ENCODE data around the gene HPSE2.

HPSE2 gene

GRCh38 chr10:99080275-99080945 is 155.2 kb downstream of the HPSE2 start:
- no peak for DNase-seq (ENCODE audit: low read depth, low spot score)
- in situ Hi-C loops (cut with HindIII; ENCODE audit: low sequenced_read_pairs), result no loop called here

GRCh38 chr10:99062591-99062990 is 173.1 kb downstream of the HPSE2 start:
- DNase-seq (ENCODE audit: low read depth, low spot score), result no peak
- in situ Hi-C loops (cut with HindIII; ENCODE audit: low sequenced_read_pairs), result no loop called here
- no peak overlapping the region for H3K4me3 ChIP-seq (ENCODE audit: low read depth, low read length)
- TF ChIP-seq, protein P1, sequence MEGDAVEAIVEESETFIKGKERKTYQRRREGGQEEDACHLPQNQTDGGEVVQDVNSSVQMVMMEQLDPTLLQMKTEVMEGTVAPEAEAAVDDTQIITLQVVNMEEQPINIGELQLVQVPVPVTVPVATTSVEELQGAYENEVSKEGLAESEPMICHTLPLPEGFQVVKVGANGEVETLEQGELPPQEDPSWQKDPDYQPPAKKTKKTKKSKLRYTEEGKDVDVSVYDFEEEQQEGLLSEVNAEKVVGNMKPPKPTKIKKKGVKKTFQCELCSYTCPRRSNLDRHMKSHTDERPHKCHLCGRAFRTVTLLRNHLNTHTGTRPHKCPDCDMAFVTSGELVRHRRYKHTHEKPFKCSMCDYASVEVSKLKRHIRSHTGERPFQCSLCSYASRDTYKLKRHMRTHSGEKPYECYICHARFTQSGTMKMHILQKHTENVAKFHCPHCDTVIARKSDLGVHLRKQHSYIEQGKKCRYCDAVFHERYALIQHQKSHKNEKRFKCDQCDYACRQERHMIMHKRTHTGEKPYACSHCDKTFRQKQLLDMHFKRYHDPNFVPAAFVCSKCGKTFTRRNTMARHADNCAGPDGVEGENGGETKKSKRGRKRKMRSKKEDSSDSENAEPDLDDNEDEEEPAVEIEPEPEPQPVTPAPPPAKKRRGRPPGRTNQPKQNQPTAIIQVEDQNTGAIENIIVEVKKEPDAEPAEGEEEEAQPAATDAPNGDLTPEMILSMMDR (IDR thresholded peaks at IDR 0.05; ENCODE audit: low read depth, low read length), result no peak

More at GRCh38 chr10:99080275-99080945, 155.2 kb downstream of the HPSE2 start:
- no peak overlapping the region for H3K4me3 ChIP-seq (ENCODE audit: low read depth, low read length)
- TF ChIP-seq, protein P1 (IDR thresholded peaks at IDR 0.05; ENCODE audit: low read depth, low read length), result no peak

GRCh38 chr10:99058762-99059161 is 176.9 kb downstream of the HPSE2 start:
- in situ Hi-C loops (cut with HindIII; ENCODE audit: low sequenced_read_pairs), result no loop called here
- no peak overlapping the region for H3K4me3 ChIP-seq (ENCODE audit: low read depth, low read length)
- no peak for DNase-seq (ENCODE audit: low read depth, low spot score)
- TF ChIP-seq, protein P1 (IDR thresholded peaks at IDR 0.05; ENCODE audit: low read depth, low read length), result no peak

GRCh38 chr10:99057936-99058690 is 177.5 kb downstream of the HPSE2 start:
- in situ Hi-C loops (cut with HindIII; ENCODE audit: low sequenced_read_pairs), result no loop called here
- no peak overlapping the region for H3K4me3 ChIP-seq (ENCODE audit: low read depth, low read length)
- DNase-seq (ENCODE audit: low read depth, low spot score), result no peak
- TF ChIP-seq, protein P1 (IDR thresholded peaks at IDR 0.05; ENCODE audit: low read depth, low read length), result no peak

DNA sequence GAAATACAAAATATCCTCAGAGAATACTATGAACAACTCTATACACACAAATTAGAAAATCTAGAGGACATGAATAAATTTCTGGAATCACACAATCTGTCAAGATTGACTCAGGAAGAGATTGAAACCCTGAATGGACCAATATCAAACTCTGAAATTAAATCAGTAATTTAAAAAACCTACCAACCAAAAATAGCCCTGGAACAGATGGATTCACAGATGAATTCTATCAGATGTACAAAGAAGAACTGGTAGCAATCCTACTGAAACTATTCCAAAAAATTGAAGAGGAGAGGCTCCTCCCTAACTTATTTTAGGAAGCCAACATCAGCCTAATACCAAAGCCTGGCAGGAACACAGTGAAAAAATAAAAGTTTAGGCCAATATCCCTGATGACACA is 190.0 kb downstream of the HPSE2 start:
- no peak overlapping the region for H3K4me3 ChIP-seq (ENCODE audit: low read depth, low read length)
- TF ChIP-seq, protein P1 (IDR thresholded peaks at IDR 0.05; ENCODE audit: low read depth, low read length), result no peak
- in situ Hi-C loops (cut with HindIII; ENCODE audit: low sequenced_read_pairs), result no loop called here
- DNase-seq (ENCODE audit: low read depth, low spot score), result no peak

DNA sequence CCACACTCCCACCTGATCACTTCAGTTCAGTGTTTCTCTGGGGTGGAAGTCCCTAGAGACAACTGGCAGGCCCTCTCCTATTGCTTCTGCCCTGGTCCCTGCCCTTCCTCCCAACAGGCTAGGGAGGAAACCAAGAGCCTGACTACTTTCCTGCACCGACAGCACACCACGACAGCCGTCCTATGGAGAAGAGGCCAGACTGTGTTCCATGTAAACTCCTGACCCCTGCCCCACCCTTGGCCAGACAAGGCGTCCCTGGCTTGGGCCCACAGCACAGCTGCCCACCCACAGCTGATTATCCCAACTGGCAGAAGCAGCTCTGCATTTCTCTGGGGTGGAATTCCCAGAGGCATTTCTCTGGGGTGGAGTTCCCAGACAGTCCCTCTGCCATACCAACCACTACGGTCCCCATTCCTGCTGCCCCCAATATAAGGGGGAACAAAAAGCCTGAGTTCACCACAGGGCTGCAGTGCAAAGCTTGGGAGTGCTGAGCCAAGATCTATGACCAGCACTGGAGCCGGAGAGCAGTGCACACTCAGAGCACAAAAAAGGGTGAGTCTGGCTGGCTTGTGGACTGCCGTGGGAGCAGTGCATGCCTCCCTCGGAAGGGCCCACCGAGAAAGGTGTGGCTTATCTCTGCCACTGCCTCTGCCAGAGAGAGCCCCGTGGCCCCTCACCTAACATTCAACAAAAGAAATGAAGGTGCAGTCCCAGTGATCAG is 193.4 kb downstream of the HPSE2 start:
- TF ChIP-seq, protein P1 (IDR thresholded peaks at IDR 0.05; ENCODE audit: low read depth, low read length), result no peak
- no peak overlapping the region for H3K4me3 ChIP-seq (ENCODE audit: low read depth, low read length)
- in situ Hi-C loops (cut with HindIII; ENCODE audit: low sequenced_read_pairs), result no loop called here
- no peak for DNase-seq (ENCODE audit: low read depth, low spot score)
